ENCODE measurements around the gene RPAP3. TPM values are rescaled to one million over a fixed set of nuclear protein-coding genes. Genes with fewer than 3 reads are reported as not detected.

The RPAP3 gene
- polyA plus RNA-seq, 1 donor from 2014 or later, result 39.7 TPM

DNA sequence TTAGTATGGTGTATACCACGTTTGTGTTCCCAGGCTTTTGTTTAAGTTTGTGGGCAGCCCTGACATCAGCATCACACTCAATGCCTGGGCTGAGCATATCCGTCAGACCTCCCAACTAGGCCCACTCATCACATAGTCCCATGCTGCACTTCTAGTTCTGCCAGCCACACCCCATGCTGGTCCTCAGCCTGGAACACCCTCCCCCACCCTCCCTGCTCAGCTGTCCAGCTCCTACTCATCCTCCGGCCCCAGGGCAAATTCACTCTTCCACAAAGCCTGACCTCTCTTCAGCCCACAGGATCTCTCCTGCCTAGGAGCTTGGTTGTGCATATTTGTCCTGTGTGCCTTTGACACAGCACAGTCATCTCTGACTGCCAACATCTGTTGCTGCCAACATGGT lies 23.4 kb upstream of the RPAP3 start:
- H2AFZ ChIP-seq (ENCODE audit: low read depth, low read length), result no peak overlapping the region
- H3K27ac ChIP-seq (ENCODE audit: low read length), result no peak overlapping the region
- H3F3A ChIP-seq (ENCODE audit: insufficient read depth, low read length, poor library complexity, severe bottlenecking), result no peaks in the 10 kb centered on the region
- H3K9me2 ChIP-seq (ENCODE audit: insufficient read depth, low read length), result no peaks in the 10 kb centered on the region
- no peaks in the 10 kb centered on the region for H3K27me3 ChIP-seq (ENCODE audit: insufficient read depth, low read depth, low read length)
- TF ChIP-seq, protein P1, sequence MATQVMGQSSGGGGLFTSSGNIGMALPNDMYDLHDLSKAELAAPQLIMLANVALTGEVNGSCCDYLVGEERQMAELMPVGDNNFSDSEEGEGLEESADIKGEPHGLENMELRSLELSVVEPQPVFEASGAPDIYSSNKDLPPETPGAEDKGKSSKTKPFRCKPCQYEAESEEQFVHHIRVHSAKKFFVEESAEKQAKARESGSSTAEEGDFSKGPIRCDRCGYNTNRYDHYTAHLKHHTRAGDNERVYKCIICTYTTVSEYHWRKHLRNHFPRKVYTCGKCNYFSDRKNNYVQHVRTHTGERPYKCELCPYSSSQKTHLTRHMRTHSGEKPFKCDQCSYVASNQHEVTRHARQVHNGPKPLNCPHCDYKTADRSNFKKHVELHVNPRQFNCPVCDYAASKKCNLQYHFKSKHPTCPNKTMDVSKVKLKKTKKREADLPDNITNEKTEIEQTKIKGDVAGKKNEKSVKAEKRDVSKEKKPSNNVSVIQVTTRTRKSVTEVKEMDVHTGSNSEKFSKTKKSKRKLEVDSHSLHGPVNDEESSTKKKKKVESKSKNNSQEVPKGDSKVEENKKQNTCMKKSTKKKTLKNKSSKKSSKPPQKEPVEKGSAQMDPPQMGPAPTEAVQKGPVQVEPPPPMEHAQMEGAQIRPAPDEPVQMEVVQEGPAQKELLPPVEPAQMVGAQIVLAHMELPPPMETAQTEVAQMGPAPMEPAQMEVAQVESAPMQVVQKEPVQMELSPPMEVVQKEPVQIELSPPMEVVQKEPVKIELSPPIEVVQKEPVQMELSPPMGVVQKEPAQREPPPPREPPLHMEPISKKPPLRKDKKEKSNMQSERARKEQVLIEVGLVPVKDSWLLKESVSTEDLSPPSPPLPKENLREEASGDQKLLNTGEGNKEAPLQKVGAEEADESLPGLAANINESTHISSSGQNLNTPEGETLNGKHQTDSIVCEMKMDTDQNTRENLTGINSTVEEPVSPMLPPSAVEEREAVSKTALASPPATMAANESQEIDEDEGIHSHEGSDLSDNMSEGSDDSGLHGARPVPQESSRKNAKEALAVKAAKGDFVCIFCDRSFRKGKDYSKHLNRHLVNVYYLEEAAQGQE (IDR thresholded peaks at IDR 0.05; ENCODE audit: borderline replicate concordance), result no peak
- TF ChIP-seq RAD21 (conservative IDR thresholded peaks at IDR 0.05) (no peak), EP300 (conservative IDR thresholded peaks at IDR 0.05; ENCODE audit: poor library complexity, severe bottlenecking) (no peak), POLR2AphosphoS5 (IDR thresholded peaks at IDR 0.05) (no peak), CTCF (IDR thresholded peaks at IDR 0.05; ENCODE audit: poor library complexity, severe bottlenecking) (no peak), EZH2 (IDR thresholded peaks at IDR 0.05; ENCODE audit: borderline replicate concordance, insufficient read depth, low read length, poor library complexity, severe bottlenecking) (no peak), TAF1 (IDR thresholded peaks at IDR 0.05; ENCODE audit: low read depth) (no peak), MXI1 (conservative IDR thresholded peaks at IDR 0.05; ENCODE audit: poor library complexity, severe bottlenecking) (no peak), SMC3 (conservative IDR thresholded peaks at IDR 0.05; ENCODE audit: poor library complexity) (no peak)
- H3K4me2 ChIP-seq (ENCODE audit: low read length), result no peak overlapping the region
- H3K9me3 ChIP-seq (ENCODE audit: low read length), result no peaks in the 10 kb centered on the region
- no peaks in the 10 kb centered on the region for H3K79me2 ChIP-seq (replicated peaks; ENCODE audit: insufficient read depth, low read length)
- no peak overlapping the region for H3K4me3 ChIP-seq (ENCODE audit: low read length)
- H3K36me3 ChIP-seq (ENCODE audit: insufficient read depth, low read length), result no peaks in the 10 kb centered on the region
- no peak overlapping the region for H3K9ac ChIP-seq (ENCODE audit: low read length)
- H4K20me1 ChIP-seq (ENCODE audit: insufficient read depth), result no peaks in the 10 kb centered on the region

- H3K36me3 ChIP-seq (ENCODE audit: insufficient read depth, low read length), result no peaks in the 10 kb centered on the region
- H3K9me2 ChIP-seq (ENCODE audit: insufficient read depth, low read length), result no peaks in the 10 kb centered on the region
- no peak overlapping the region for H3K4me2 ChIP-seq (ENCODE audit: low read length)
- no peaks in the 10 kb centered on the region for H3K9me3 ChIP-seq (ENCODE audit: low read length)
- H3K79me2 ChIP-seq (replicated peaks; ENCODE audit: insufficient read depth, low read length), result no peaks in the 10 kb centered on the region
- H3F3A ChIP-seq (ENCODE audit: insufficient read depth, low read length, poor library complexity, severe bottlenecking), result no peaks in the 10 kb centered on the region
- no peak overlapping the region for H3K4me3 ChIP-seq (ENCODE audit: low read length)
- no peak overlapping the region for H3K9ac ChIP-seq (ENCODE audit: low read length)
- no peaks in the 10 kb centered on the region for H3K27me3 ChIP-seq (ENCODE audit: insufficient read depth, low read depth, low read length)
- no peaks in the 10 kb centered on the region for H4K20me1 ChIP-seq (ENCODE audit: insufficient read depth)
- no peak overlapping the region for H3K27ac ChIP-seq (ENCODE audit: low read length)
- TF ChIP-seq RAD21 (conservative IDR thresholded peaks at IDR 0.05) (no peak), CTCF (IDR thresholded peaks at IDR 0.05; ENCODE audit: poor library complexity, severe bottlenecking) (no peak), POLR2AphosphoS5 (IDR thresholded peaks at IDR 0.05) (no peak)
- TF ChIP-seq, protein P1 (IDR thresholded peaks at IDR 0.05; ENCODE audit: borderline replicate concordance), result no peak
- no peak overlapping the region for H2AFZ ChIP-seq (ENCODE audit: low read depth, low read length)
Measured at GRCh38 chr12:47725893-47726292, 20.1 kb upstream of the RPAP3 start.
